Measurements from ENCODE around the gene CROCC2. TPM values are rescaled to one million over a fixed set of nuclear protein-coding genes. Genes with fewer than 3 reads are reported as not detected.

The CROCC2 gene
- polyA plus RNA-seq, 1 donor (not counting 4 experiments of a cell fraction or from before 2014, with no cell fraction given) = not detected

GRCh38 chr2:240981280-240981679 is 75.1 kb downstream of the CROCC2 start:
- FAIRE-seq (no peak), DNase-seq (ENCODE audit: low read depth, low spot score) (no peak)
- Histone ChIP-seq H3K27ac (ENCODE audit: control insufficient read depth, insufficient read depth, low read length) (no peak overlapping the region), H4K20me1 (ENCODE audit: control insufficient read depth, extremely low read depth, insufficient read depth, low read length) (no peaks in the 10 kb centered on the region), H3K79me2 (ENCODE audit: control insufficient read depth, insufficient read depth, low read length) (no peaks in the 10 kb centered on the region), H3K36me3 (ENCODE audit: control insufficient read depth in 2 of 2, extremely low read depth in 1 of 2, insufficient read depth in 2 of 2, low read length in 2 of 2) (no peaks in the 10 kb centered on the region), H3K4me3 (ENCODE audit: control insufficient read depth in 2 of 3, extremely low read depth in 1 of 3, insufficient read depth in 2 of 3, low read depth in 1 of 3, low read length in 3 of 3) (no peak overlapping the region), H3K4me2 (ENCODE audit: control insufficient read depth, extremely low read depth, insufficient read depth, low read depth, low read length) (no peak overlapping the region), H3K27me3 (ENCODE audit: control insufficient read depth, extremely low read depth, insufficient read depth, low read length) (peaks cover 22% of the 10 kb centered on the region), H3K9ac (ENCODE audit: control insufficient read depth, extremely low read depth, insufficient read depth, low read length) (no peak overlapping the region), H3K4me1 (ENCODE audit: control insufficient read depth, extremely low read depth, insufficient read depth, low read length) (no peaks in the 10 kb centered on the region), H3K9me3 (ENCODE audit: control insufficient read depth, low read depth, low read length) (no peaks in the 10 kb centered on the region), H2AFZ (ENCODE audit: control insufficient read depth, low read length) (no peak overlapping the region), H3K9me1 (ENCODE audit: control insufficient read depth, extremely low read depth, insufficient read depth, low read length) (no peaks in the 10 kb centered on the region)
- dilution Hi-C loops (cut with MboI; ENCODE audit: extremely low pct_ligation_motif_present, low sequenced_read_pairs) = no loop called here
- no peak for TF ChIP-seq CTCF (optimal IDR thresholded peaks at IDR 0.05 in 1 of 3, IDR thresholded peaks at IDR 0.05 in 1 of 3, conservative IDR thresholded peaks at IDR 0.05 in 1 of 3; ENCODE audit: extremely low read depth in 1 of 3, insufficient read depth in 2 of 3, low read length in 3 of 3)
- TF ChIP-seq EZH2 (IDR thresholded peaks at IDR 0.05; ENCODE audit: low read length) = no peak

GRCh38 chr2:240981871-240982800 is 76.0 kb downstream of the CROCC2 start:
- H3K27me3 ChIP-seq (ENCODE audit: control insufficient read depth, extremely low read depth, insufficient read depth, low read length) = peaks cover 22% of the 10 kb centered on the region
- dilution Hi-C loops (cut with MboI; ENCODE audit: extremely low pct_ligation_motif_present, low sequenced_read_pairs) = no loop called here
- no peaks in the 10 kb centered on the region for H3K9me3 ChIP-seq (ENCODE audit: control insufficient read depth, low read depth, low read length)
- no peak for TF ChIP-seq CTCF (optimal IDR thresholded peaks at IDR 0.05 in 1 of 3, IDR thresholded peaks at IDR 0.05 in 1 of 3, conservative IDR thresholded peaks at IDR 0.05 in 1 of 3; ENCODE audit: extremely low read depth in 1 of 3, insufficient read depth in 2 of 3, low read length in 3 of 3)
- TF ChIP-seq EZH2 (IDR thresholded peaks at IDR 0.05; ENCODE audit: low read length) = no peak
- FAIRE-seq (no peak), DNase-seq (ENCODE audit: low read depth, low spot score) (no peak)
- H3K27ac ChIP-seq (ENCODE audit: control insufficient read depth, insufficient read depth, low read length) = no peak overlapping the region
- no peak overlapping the region for H3K4me2 ChIP-seq (ENCODE audit: control insufficient read depth, extremely low read depth, insufficient read depth, low read depth, low read length)
- H2AFZ ChIP-seq (ENCODE audit: control insufficient read depth, low read length) = no peak overlapping the region
- H3K36me3 ChIP-seq (ENCODE audit: control insufficient read depth in 2 of 2, extremely low read depth in 1 of 2, insufficient read depth in 2 of 2, low read length in 2 of 2) = no peaks in the 10 kb centered on the region
- H3K9ac ChIP-seq (ENCODE audit: control insufficient read depth, extremely low read depth, insufficient read depth, low read length) = no peak overlapping the region
- H3K4me1 ChIP-seq (ENCODE audit: control insufficient read depth, extremely low read depth, insufficient read depth, low read length) = no peaks in the 10 kb centered on the region
- no peaks in the 10 kb centered on the region for H3K79me2 ChIP-seq (ENCODE audit: control insufficient read depth, insufficient read depth, low read length)
- H3K9me1 ChIP-seq (ENCODE audit: control insufficient read depth, extremely low read depth, insufficient read depth, low read length) = no peaks in the 10 kb centered on the region
- no peak overlapping the region for H3K4me3 ChIP-seq (ENCODE audit: control insufficient read depth in 2 of 3, extremely low read depth in 1 of 3, insufficient read depth in 2 of 3, low read depth in 1 of 3, low read length in 3 of 3)
- H4K20me1 ChIP-seq (ENCODE audit: control insufficient read depth, extremely low read depth, insufficient read depth, low read length) = no peaks in the 10 kb centered on the region

Measured in keratinocyte (primary cell).